Tibial nerve (tissue), 4 donors: Measurements from ENCODE around the gene RPL26. TPM values are rescaled to one million over a fixed set of nuclear protein-coding genes. Genes with fewer than 3 reads are reported as not detected.

ENCODE experiments used
- DNase-seq, 2 donors: peaks; one replicate each; pipeline ENCODE4 v3.0.0-alpha.2; 2019; ENCODE audit warnings: low spot score in 2 of 2
- H3K27ac ChIP-seq, 4 donors: fragments of 200-600 bp; sonication (generic) in 3 of 4; one replicate each; pipeline ENCODE4 v1.5.1; 2017 to 2019; ENCODE audit warnings: mild to moderate bottlenecking in 1 of 4
- H3K27me3 ChIP-seq, 2 donors: fragments of 200-600 bp; sonication (generic) in 1 of 2; one replicate each; pipeline versions ENCODE4 v1.5.1 to v1.6.0; 2017 to 2019
- H3K36me3 ChIP-seq, 3 donors: fragments of 200-600 bp; sonication (generic); one replicate each; pipeline ENCODE4 v1.5.1; 2018 to 2019
- H3K4me1 ChIP-seq, 4 donors: fragments of 200-600 bp; sonication (generic) in 3 of 4; one replicate each; pipeline ENCODE4 v1.5.1; 2017 to 2019
- H3K4me3 ChIP-seq, 4 donors: fragments of 200-600 bp; sonication (generic) in 3 of 4; one replicate each; pipeline ENCODE4 v1.5.1; 2017 to 2019; ENCODE audit warnings: mild to moderate bottlenecking in 1 of 4, moderate library complexity in 1 of 4
- H3K9me3 ChIP-seq, 4 donors: fragments of 200-600 bp; sonication (generic) in 3 of 4; one replicate each; pipeline ENCODE4 v1.5.1; 2017 to 2019
- EP300 ChIP-seq, 2 donors: sonication (generic); formaldehyde crosslinking; IDR thresholded peaks; one replicate each; pipeline ENCODE4 v1.6.1; 2017; ENCODE audit warnings: antibody characterized with exemption in 2 of 2, mild to moderate bottlenecking in 1 of 2
- POLR2A ChIP-seq, 2 donors: fragments of 450-650 bp; IDR thresholded peaks; one replicate each; pipeline ENCODE4 v1.6.1; 2017; ENCODE audit warnings: antibody characterized with exemption in 2 of 2, mild to moderate bottlenecking in 2 of 2, moderate library complexity in 2 of 2
- WGBS, 2 donors: methylation state at CpG; one replicate each; pipeline ENCODE4 v1.1.5; 2018; 5-methylcytosine and 5-hydroxymethylcytosine counted together
- total RNA-seq, 4 donors: library from RNA; depleted of rRNA; stranded (reverse); fragments of >200 nt; gene quantifications; one replicate each; pipeline ENCODE4 v1.1.0, GENCODE V29; 2016
- TF ChIP-seq, protein P1 (sequence below), 5 experiments: fragments of 200-600 bp in 3 of 5; fragments of 450-650 bp in 2 of 5; sonication (generic) in 3 of 5; IDR thresholded peaks; one replicate each; pipeline ENCODE4 v1.5.1; 2016 to 2019; ENCODE audit warnings: antibody characterized with exemption in 5 of 5, mild to moderate bottlenecking in 3 of 5, moderate library complexity in 2 of 5

The RPL26 gene
- total RNA-seq = 1,000 to 10,000 TPM; 2,635 to 3,277 (median 2,694) TPM

DNA sequence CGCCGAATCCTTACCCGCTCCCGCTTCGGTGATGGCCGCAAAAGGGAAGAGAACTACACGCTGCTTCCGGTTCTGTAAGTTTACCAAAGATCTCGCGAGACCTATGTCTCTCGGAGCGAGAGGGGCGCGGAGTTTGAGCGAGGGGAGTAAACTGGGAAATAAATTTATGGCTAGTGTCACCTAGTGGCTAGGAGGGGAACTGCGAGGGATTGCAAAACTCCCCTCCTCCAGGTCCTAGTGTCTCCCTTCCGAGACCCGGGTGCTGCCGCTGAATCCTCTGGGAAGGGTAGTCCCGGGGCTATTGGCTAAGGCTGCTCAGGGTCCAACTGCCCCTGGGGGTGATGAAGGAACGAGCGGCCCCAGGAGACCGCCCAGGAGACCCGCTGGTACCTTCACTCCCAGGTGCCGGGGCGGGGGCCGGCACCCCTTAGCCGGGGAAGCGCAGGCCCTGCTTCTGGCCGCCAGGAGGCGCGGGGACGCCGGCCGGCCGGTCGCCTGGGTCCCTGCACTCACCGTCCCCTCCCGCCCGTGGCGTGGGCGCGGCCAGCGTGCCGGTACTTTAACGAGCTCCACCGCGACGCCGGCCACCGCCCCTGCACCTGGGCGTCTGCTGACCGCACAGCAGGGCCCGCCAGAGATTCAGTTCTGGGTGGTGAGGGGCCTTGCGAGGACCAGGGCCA, at the start of gene RPL26:
TSS of gene RPL26 (minus strand) at position 51 of the 680 bp plus-strand sequence. CDS start 883 bp downstream, outside the sequence.
- H3K4me3 ChIP-seq = peak within 1 kb of the TSS; percentile 51 to 82 (median 69)
- H3K36me3 ChIP-seq = peaks cover 0 to 33% (median 9%) of the 10 kb centered on the region in 3 donors
- DNase-seq = peak; percentile 96 to 98
- TF ChIP-seq, protein P1, sequence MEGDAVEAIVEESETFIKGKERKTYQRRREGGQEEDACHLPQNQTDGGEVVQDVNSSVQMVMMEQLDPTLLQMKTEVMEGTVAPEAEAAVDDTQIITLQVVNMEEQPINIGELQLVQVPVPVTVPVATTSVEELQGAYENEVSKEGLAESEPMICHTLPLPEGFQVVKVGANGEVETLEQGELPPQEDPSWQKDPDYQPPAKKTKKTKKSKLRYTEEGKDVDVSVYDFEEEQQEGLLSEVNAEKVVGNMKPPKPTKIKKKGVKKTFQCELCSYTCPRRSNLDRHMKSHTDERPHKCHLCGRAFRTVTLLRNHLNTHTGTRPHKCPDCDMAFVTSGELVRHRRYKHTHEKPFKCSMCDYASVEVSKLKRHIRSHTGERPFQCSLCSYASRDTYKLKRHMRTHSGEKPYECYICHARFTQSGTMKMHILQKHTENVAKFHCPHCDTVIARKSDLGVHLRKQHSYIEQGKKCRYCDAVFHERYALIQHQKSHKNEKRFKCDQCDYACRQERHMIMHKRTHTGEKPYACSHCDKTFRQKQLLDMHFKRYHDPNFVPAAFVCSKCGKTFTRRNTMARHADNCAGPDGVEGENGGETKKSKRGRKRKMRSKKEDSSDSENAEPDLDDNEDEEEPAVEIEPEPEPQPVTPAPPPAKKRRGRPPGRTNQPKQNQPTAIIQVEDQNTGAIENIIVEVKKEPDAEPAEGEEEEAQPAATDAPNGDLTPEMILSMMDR (IDR thresholded peaks at IDR 0.05) = peak; percentile 97 to 100 (median 99)
- peak; percentile 29 to 64 for TF ChIP-seq POLR2A (IDR thresholded peaks at IDR 0.05)
- TF ChIP-seq EP300 (IDR thresholded peaks at IDR 0.05) = peak; percentile 55 to 93
- peaks cover 0 to 54% (median 25%) of the 10 kb centered on the region in 4 donors for H3K4me1 ChIP-seq
- peak within 1 kb of the TSS; percentile 63 to 91 (median 86) for H3K27ac ChIP-seq
- WGBS, 2 donors = 1 to 2% methylated on average over 16 to 17 of the region's 55 CpGs
- H3K27me3 ChIP-seq = no peaks in the 10 kb centered on the region
- no peaks in the 10 kb centered on the region for H3K9me3 ChIP-seq

DNA sequence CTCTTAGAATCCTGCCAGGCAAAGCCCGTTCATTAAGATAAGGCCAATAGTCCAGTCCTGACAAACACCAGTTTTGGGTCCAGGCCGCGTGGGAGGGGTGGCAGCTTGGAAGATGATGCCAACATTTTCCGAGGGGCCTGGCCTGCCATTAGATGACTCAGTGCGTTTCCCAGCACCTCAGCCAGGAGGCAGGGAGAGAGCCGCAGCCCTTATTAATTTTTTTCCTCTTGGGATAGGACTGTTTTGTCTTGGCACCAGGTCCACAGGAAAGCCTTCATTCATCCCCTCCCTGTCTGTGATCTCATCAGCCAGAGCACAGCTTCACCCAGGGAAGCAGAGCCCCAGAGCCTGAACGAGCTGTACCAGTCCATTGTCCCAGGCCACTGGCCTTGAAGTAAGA, 48.0 kb upstream of the RPL26 start:
- DNase-seq = peak in 1 of 2 donors; percentile 29
- 53 to 57% methylated on average over 7 of the region's 7 CpGs for WGBS, 2 donors
- TF ChIP-seq POLR2A (IDR thresholded peaks at IDR 0.05) (no peak), EP300 (IDR thresholded peaks at IDR 0.05) (no peak)
- TF ChIP-seq, protein P1 (IDR thresholded peaks at IDR 0.05) = no peak
- Histone ChIP-seq H3K27ac (peak overlapping the region in 2 of 4 donors; percentile 49 to 66), H3K4me1 (peaks cover 0 to 10% (median 0%) of the 10 kb centered on the region in 4 donors), H3K9me3 (no peaks in the 10 kb centered on the region), H3K27me3 (no peaks in the 10 kb centered on the region), H3K4me3 (no peak overlapping the region), H3K36me3 (no peaks in the 10 kb centered on the region)

DNA sequence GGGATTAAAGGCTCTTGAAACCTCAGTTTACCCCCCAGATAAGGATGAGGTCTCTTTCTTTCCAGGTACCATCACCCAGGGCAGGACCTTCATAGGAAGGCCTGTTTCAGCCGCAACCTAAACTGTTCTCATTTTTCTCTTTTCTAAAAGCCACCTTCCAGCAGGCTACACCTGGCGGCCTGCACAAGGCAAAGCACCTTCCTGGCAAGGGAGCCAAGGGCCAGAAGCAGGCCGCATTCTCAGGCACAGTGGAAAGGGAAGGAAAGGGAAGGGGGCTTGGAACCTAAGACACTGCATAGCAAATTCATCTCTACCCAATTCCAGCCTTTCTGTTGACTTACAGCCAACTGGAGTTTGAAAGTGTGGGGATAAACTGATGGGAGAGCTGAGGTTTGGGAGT, 43.8 kb upstream of the RPL26 start:
- Histone ChIP-seq H3K9me3 (no peaks in the 10 kb centered on the region), H3K4me1 (peaks cover 0 to 6% (median 0%) of the 10 kb centered on the region in 4 donors), H3K27ac (no peak overlapping the region), H3K36me3 (no peaks in the 10 kb centered on the region), H3K4me3 (no peak overlapping the region), H3K27me3 (no peaks in the 10 kb centered on the region)
- DNase-seq = no peak
- 91 to 97% methylated on average over 3 of the region's 3 CpGs for WGBS, 2 donors
- TF ChIP-seq, protein P1 (IDR thresholded peaks at IDR 0.05) = no peak
- TF ChIP-seq POLR2A (IDR thresholded peaks at IDR 0.05) (no peak), EP300 (IDR thresholded peaks at IDR 0.05) (no peak)

DNA sequence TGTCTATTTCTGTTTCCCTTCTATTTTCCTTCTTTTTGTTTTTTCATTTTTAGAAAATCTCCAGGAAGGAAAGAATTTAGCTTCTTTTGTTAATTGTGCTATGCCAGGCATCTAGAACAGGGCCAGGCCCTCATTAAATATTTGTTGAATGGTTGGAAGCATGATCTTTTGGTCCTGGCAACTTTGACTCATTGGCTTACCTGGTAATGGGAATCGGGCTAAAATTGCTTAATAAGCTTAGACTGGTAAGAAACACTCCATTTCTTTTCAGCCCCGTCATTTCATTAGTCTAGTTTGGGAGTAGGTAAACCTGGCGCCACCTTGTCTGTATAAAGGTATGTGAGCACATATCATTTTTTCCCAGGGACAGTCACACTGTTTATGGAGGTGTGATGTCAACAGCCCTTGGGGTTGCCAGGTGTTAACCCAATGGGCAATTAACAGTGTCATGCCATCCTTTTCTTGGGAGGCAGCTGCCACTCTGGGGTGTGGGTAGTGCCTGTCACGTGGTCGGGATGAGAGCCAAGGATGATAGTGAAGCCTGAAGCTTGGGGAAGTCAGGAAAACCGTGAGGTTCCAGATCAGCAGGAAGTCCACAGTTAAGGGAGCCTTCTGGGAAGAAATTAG, 43.2 kb upstream of the RPL26 start:
- Histone ChIP-seq H3K27me3 (no peaks in the 10 kb centered on the region), H3K36me3 (no peaks in the 10 kb centered on the region), H3K4me3 (no peak overlapping the region), H3K9me3 (no peaks in the 10 kb centered on the region), H3K4me1 (peaks cover 0 to under 1% (median 0%) of the 10 kb centered on the region in 4 donors), H3K27ac (no peak overlapping the region)
- WGBS, 2 donors = 64 to 71% methylated on average over 6 of the region's 6 CpGs
- TF ChIP-seq, protein P1 (IDR thresholded peaks at IDR 0.05) = no peak
- TF ChIP-seq EP300 (IDR thresholded peaks at IDR 0.05) (no peak), POLR2A (IDR thresholded peaks at IDR 0.05) (no peak)
- DNase-seq = no peak

DNA sequence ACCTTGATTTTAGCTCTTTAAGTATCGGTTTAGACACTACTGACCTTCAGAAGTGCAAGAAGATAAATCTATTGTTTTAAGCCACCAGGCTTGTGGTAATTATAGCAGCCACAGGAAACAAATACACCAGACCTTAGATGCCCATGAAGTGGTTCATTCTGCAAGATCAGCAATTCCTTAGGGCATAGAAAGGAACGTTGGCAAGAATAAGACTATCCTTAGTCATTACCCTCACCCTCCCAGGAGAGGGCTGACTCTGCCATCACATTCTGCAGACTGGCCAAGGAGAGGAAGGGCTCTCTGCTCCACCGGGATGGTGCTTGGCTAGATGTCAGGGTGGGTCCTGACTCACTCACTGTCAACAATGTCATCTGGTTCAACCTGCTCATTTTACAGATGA, 38.6 kb upstream of the RPL26 start:
- no peak overlapping the region for H3K27ac ChIP-seq
- no peak overlapping the region for H3K4me3 ChIP-seq
- H3K9me3 ChIP-seq = no peaks in the 10 kb centered on the region
- 48 to 67% methylated on average over 3 of the region's 3 CpGs for WGBS, 2 donors
- no peak for TF ChIP-seq POLR2A (IDR thresholded peaks at IDR 0.05)
- TF ChIP-seq, protein P1 (IDR thresholded peaks at IDR 0.05) = no peak
- no peak for TF ChIP-seq EP300 (IDR thresholded peaks at IDR 0.05)
- peaks cover 0 to 12% (median 10%) of the 10 kb centered on the region in 4 donors for H3K4me1 ChIP-seq
- H3K36me3 ChIP-seq = no peaks in the 10 kb centered on the region
- no peaks in the 10 kb centered on the region for H3K27me3 ChIP-seq
- DNase-seq = no peak
